GOT3 (cell line): ENCODE data around the gene PRKAR1B.
"Not testable (repeated sequence)": the region's sequence is repeated elsewhere in the genome, so short reads cannot be mapped to it uniquely, and the experiment has no call there.

Experiments used
- DNase-seq: peaks from one replicate; lab custom pipeline; 2025; ENCODE audit warnings: mixed read lengths; lab: John Stamatoyannopoulos, UW

The PRKAR1B gene

DNA sequence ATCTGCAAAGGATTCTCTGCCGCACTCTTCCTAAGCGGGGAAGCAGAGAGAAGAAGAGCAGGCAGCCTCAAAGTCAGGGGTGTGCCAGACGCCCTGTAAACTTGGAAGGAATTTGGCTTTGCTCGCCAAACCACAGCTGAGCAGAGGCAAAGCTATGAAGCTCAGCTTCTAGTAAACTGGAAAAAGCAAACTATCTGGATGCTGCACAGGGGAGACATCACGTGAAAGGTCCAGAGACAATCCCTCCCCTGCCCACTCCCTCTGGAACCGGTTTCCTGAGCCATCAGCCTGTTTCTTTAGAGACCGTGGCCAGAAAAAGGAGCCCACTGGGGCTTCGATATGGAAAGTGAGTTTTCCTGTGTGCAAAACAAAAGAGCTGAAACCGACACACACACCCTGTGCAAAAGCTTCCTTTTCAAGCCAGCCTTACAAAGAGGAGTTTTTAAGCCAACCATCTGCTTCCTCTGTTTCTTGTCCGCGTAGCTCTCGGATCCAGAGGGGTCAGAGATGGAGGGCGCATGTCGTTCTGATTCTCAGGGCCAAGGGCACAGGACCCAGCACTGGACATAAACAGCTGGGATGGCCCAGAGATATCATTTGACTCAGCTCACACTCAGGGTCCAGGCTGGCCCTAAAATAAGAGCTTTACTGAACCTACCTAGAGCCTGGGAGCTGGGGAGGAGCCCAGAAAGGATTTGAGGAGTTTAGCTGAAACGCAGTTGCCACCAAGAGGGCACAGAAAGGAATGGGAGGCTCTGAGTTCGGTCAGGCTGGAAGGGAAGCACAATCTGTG, 58.7 kb downstream of the PRKAR1B start:
- DNase-seq: no peak

DNA sequence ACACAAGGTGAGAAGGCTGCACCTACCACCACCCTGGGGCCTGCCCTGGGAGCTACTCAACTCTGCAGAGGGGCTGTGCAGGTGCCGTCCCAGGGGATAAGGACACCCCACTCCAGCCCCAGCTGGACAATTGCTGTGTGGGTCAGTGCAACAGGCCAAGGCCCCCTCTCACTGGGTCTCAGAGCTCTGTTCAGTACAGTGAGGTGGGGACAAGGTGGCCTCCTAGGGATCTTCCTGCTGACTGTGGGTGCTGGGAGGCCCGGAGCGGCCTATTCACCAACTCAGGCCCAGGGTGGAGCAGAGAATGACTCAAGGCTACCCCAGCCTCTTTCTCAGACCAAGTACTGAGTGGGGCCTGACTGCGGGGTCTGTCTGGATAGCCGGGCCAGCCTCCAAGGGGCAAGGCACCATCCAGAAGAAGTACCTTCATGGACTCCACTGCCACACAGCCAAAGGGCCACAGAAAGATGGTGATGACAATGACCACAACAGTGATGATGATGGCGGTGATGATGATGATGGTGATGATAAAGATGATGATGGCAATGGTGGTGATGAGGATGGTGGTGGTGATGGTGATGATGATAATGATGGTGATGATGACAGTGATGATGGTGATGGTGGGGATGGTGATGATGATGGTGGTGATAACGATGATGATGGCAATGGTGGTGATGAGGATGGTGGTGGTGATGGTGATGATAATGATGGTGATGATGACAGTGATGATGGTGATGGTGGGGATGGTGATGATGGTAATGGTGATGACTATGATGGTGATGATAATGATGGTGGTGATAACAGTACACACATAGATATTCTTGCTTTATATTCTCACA, 60.4 kb downstream of the PRKAR1B start:
- no peak for DNase-seq

DNA sequence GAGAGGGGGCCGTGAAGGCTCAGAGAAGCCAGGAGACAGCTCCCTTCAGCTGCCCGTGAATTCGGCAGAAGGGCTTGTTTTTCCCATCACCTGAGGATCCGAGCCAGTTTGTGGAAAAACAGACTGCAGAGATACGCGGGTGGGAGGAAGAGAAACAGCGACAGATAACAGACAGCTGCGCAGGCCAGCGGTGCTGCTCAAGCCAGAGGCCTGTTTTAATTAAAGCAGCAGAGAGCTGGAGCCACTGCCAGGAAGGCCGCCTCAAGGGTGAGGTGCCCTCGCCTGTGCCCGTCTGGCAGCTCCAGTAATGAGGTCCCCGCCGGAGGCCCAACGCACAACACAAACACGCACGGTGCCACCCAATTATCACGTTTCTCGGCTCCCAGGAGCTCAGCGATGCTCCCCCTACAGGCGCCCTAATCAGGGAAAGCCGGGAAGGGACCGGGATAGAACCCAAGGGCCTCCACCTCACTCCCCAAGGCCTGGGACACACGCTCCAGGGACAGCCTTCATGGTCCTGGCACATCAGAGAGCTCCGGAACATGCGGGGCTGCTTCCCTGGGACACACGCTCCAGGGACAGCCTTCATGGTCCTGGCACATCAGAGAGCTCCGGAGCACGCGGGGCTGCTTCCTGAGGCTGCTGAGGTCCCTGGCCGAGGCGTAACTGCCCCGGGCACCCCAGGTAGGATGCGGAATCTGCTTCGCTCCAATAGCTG, 61.2 kb downstream of the PRKAR1B start:
- DNase-seq: no peak

DNA sequence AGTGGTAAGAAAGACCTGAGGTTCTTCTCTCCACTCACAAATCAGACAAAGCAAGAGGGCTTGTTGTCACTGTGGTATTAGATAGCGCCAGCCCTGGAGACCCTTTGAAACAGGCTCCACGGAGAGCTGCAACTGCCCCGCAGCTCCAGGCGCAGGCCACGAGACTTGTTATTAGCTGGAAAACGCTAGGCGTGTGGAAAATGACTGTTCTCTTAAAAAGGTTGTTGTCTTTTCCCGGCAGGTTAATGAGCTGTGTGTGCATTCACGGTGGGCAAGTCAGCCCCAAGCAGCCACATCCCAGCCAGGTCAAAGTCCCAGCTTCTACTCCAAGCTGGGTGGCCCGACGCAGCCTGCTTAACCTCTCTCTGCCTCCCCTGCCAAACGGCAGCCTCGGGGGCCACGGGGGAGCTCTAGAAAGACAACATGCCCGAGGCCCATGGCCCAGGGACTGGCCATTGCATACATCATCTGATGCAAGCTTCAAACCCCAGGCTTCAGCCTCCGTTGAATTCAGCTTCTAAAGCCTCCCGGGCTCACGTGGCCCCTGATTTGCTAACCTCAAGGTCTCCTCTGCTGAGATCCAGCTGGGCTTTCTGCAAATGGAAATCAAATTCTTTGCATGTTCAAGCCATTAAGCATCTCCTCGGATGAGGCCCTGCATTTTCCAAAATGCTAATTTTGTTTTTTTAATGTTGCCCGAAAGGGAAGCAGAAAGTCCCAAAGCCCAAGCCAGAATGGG, 61.9 kb downstream of the PRKAR1B start:
- no peak for DNase-seq

DNA sequence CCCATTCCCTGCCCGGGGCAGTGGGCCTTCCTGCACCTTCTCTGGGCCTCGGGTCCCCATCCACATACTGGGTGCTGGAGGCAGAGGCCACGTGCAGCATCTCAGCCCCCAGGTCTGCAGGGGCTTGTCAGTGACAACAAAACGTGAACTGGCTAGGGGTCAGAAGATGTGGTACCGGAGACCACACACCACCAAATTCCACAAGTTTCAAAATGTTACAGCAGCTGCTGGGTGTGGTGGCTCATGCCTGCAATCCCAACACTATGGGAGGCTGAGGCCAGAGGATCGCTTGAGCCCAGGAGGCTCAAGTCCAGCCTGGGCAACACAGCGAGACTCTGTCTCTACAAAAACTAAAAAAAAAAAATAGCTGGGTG, 62.7 kb downstream of the PRKAR1B start:
- DNase-seq: no peak

DNA sequence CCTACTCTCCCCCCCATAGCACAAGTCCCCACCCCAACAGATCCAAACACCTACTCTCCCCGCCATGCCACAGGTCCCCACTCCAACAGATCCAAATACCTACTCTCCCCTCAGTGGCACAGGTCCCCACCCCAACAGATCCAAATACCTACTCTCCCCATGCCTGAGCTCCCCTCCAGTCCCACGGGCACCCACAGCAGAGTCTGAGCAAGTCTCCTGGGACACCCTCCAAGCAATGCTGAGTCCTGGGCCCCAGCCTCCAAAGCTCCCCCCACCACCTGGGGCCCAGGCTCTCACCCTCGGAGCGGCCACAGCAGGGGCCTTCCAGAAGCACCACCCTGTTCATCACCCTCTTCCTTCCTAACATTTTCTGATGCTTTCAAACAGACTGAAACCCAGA, 64.5 kb downstream of the PRKAR1B start:
- no peak for DNase-seq

DNA sequence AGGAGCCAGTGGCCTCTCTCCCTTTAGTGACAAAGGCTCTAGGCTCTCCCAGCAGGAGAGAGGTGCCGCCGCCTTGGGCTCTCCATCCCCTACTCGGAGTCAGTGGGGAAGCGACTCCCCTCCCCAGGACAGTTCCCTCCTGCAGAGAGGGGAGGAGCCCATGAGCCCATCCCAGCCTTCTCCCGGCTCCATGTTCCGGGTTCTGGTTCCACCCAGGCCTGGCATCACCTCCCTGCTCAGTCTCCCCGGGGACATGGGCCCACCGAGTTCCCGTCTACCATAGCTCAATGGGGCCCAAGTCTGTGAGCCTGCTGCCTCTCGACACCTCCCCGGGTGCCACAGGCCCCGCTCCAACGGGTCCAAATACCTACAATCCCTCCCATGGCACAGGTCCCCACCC, 67.1 kb downstream of the PRKAR1B start:
- no peak for DNase-seq

DNA sequence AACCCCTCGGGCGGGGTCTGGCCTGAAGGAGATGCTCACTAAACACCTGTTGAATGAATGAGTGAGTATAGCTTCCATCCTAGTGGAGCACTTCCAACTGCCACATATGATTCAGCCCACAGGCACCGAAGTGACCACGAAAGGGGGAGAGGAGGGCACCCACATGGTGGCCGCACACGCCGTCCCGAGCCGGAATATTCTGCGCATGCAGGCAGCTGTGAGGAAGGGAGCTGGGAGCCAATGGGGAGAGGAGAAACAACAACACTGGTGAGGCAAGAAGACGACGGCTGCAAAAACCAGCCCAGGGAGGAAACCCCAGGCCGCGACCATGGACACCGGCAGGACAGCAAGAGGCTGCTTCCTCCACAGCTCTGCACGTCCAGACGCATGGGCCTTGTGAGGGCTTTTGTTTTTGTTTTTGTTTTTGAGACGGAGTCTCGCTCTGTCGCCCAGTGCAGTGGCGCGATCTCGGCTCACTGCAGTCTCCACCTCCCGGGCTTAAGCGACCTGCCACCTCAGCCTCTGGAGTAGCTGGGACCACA, 67.7 kb downstream of the PRKAR1B start:
- no peak for DNase-seq

DNA sequence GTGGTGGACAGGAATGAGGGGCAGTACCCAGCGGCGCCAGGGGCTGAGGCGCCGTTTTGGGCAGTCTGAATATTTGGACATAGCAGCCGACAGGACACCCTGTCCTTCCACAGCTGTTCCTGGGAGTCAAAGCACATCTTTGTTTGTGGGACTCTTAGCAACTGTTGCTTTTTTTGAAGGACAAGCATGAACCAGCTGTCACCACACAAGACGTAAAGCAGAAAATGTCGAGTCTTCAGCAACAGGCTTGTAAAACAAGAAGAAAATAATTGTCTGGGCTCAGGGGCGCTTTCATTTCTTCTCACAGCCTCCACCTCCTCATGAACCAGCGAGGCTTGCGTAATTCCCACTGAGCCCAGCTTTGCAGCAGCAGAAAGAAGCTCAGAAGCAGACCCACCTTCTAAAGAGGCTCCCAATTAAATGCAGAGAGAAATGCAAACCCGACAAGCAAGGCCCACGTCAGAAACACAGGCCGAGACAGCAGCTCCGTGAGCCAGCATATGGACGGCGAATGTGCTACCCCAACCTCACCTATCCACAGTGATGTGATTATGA, 69.4 kb downstream of the PRKAR1B start:
- no peak for DNase-seq

DNA sequence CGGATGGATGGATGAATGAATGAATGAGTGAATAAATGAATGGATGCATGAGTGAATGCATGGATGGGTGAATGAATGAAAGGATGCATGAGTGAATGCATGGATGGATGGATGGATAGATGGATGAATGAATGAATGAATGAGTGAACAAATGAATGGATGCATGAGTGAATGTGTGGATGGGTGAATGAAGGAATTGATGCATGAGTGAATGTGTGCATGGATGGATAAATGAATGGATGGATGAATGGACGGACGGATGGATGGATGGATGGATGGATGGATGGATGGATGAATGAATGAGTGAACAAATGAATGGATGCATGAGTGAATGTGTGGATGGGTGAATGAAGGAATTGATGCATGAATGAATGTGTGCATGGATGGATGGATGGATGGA, 70.1 kb downstream of the PRKAR1B start:
- not testable (repeated sequence) for DNase-seq

DNA sequence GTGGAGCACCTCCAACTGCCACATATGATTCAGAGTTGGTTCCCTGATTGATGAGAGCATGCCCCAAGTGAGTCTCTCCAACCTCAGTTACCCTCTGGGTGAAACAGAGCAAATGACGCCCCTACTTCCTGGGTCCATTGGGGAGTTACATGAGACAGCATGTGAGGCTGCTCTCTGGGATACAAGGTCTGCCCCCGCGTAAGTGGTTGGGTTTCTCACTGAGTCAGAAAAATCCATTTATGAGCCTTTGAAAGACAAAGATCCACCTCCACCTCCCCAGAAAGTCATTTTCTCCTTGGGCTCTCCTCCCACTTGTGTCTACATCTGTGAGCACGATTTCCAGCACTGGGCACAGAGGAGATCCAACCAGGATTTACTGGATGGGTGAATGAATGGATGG, 71.3 kb downstream of the PRKAR1B start:
- DNase-seq: no peak

DNA sequence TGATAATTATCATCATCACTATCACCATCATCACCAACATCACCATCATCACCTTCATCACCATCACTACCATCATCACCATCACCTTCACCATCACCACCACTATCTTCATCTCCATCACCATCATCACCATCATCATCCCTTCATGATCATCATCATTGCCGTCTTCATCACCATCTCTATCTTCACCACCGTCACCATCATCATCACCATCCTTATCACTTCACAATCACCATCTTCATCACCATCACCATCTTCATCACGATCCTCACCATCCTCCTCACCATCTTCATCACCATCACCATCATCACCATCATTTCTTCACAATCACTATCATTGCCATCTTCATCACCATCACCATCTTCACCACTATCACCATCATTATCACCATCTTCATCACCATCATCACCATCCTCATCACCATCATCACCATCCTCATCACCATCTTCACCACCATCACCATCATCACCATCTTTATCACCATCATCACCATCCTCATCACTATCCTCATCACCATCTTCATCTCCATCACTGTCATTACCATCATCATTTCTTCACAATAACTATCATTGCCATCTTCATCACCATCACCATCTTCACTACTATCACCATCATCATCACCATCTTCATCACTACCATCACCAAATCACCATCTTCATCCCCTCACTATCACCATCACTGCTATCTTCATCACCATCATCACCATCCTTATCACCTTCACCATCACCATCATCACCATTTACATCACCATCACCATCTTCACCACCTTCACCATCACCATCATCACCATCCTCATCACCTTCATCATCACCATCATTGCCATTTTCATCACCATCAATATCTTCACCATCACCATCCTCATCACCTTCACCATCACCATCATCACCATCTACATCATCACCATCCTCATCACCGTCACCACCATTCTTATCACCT, 73.0 kb downstream of the PRKAR1B start:
- no peak for DNase-seq

DNA sequence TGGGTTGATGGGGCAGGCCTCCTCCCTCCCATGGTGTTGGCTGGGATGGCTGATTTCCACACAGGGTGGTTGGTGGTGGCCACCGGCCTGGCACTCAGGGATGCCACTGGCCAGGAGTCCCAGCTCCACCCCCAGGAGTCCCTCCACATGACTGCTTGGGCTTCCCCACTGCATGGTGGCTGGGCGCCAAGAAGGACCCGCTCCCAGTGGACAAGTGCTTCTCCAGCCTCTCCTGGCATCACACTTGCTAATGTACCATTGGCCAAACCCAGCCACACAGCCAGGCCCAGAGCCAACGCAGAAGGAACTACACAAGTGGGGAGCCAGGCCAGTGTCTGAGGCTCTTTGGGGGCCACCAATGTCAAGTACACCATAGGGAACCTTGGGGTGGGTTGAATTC, 74.2 kb downstream of the PRKAR1B start:
- no peak for DNase-seq

DNA sequence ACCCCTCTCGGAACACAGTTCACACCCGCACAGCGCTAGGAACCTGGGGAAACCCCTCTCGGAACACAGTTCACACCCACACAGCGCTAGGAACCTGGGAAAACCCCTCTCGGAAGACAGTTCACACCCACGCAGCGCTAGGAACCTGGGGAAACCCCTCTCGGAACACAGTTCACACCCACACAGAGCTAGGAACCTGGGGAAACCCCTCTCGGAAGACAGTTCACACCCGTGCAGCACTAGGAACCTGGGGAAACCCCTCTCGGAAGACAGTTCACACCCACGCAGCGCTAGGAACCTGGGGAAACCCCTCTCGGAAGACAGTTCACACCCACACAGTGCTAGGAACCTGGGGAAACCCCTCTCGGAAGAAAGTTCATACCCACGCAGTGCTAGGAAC, 74.9 kb downstream of the PRKAR1B start:
- DNase-seq: not testable (repeated sequence)

DNA sequence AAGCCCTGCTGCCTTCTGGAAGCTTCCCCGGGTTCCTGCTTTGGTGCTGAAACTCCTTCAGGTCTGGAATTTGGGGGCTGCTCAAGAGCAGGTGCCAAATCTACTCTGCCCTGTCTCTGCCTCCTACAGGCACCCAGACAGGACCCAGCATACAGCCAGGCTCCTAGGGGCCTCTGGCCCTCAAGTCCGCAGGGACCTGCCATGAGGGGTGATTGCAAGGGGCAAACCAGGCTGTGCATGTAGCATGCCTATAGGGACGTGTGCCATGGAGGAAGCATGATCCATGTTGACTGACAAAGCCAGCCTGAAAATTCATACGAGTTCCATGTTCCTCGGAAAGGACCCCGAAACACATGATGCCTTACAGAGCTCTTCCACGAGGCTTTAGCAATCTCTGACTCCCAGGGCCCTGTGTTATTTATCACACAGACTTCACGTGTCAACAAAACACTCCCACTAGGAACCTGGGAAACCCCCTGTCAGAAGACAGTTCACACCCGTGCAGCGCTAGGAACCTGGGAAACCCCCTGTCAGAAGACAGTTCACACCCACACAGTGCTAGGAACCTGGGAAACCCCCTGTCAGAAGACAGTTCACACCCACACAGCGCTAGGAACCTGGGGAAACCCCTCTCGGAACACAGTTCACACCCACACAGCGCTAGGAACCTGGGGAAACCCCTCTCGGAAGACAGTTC, 75.9 kb downstream of the PRKAR1B start:
- no peak for DNase-seq

DNA sequence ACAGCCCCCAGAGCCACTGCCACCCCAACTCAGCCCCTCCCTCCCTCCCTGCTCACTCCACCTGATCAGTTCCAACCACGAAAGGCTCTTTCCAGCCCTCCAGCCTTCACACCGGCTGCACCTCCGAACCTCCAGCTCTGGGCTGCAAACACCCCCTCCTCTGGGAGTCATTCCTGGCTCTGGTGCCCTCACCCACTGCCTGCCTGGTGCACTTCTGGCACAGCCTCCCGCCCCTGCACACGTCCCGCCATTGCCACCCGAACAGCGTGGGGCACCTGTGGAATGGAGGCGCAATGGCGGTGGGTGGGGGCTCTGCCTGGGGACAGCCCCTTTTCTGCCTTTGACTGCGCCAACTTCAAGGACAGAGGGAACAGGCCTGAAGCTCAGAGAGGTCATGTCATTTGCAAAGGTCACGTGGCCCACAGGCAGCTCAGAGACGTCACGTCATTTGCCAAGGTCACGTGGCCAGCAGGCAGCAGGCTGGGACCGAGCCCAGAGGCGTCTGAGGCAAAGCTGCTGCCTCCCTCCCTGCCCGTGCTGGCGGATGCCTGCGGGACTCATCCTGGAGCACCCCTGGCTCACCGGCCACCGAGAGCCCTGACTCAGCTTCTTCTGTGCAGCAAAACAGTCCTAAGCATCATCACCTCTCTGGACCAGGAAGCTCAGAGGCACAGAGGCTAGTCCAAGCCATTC, 76.6 kb downstream of the PRKAR1B start:
- DNase-seq: no peak

DNA sequence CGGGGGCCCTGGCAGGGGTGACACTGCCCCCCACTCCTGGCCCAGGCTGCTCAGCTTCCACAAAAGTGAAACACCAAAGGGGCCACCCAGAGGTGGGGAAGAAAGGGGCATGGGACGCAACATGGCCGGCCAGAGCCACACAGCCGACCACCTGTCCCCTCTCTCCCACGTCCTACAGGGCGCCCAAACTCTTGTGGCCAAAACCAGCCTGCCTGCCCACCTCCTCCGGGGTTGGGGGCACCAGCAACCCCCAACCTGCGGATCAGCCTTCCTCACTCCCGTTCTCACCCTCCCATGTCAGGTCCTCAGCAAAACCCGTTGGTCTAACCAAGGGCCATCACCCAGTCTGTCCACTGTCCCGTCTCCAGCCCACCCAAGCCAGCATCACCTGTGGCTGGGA, 80.1 kb downstream of the PRKAR1B start:
- no peak for DNase-seq

DNA sequence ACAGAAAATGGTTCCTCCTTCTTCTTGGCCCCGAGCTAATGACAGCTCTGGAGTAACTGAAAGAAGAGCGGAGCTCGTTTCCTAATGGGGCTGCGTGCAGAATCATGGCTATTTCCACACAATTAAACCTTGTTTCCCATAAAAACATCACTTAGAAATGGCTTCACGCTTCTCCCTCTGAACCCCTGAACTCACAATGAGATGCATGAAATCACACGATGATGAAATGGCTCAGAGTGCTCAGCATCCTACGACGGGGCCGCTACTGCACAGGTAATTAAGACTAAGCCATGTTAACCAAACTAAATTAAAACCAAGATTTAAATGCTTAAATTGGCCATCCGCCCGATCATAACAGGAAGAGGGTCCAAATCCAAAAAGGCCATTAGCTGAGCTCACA, 80.6 kb downstream of the PRKAR1B start:
- DNase-seq: no peak

DNA sequence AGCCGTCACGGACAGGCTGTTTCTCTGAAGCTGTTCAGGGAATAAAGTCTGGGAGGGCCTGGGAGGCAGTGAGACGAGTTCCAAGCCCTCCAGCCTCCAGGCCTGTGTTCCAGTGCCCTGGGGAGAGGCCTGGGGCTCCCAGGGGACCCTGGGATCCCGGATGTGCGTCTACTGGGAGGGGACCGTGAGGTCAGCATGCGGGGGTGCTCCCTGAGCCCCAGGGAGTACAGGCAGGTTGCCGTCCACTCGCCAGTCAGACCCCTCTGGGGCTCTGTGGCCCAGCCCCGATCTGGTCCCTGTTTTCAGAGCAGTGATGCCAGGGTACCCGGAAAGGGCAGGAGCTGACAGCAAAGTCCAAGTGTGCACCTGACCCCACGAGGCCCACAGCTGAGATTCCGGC, 81.5 kb downstream of the PRKAR1B start:
- no peak for DNase-seq
